HCT116 (cell line): ENCODE data around the gene GLI3. TPM values are rescaled to one million over a fixed set of nuclear protein-coding genes. Genes with fewer than 3 reads are reported as not detected.

Experiments used
- ATAC-seq: fragments of 200-7000 bp; cut with Tn5 transposase; 2 replicates; pipeline ENCODE4 v1.9.1; 2020; ENCODE audit warnings: mild to moderate bottlenecking, moderate library complexity
- BruUV-seq: library from RNA; stranded (reverse); fragments of 400-500 nt; replicated peaks from 2 replicates; lab custom pipeline; 2021; lab: Mats Ljungman, UMichigan
- CTCF ChIA-PET: fragments of 300-600 bp; sonication (Branson Sonifier 250); formaldehyde crosslinking; loops from one replicate; lab custom pipeline; 2021; ENCODE audit warnings: antibody characterized with exemption; lab: Charles Lee
- POLR2A ChIA-PET: fragments of 300-600, 350-600 bp; sonication (Branson Sonifier 250); formaldehyde crosslinking; loops from one replicate; lab custom pipeline; 2021; ENCODE audit warnings: antibody characterized with exemption; lab: Charles Lee
- RAD21 ChIA-PET, 2 experiments: fragments of 300-600 bp; sonication (Branson Sonifier 250); formaldehyde crosslinking; loops; one replicate each; lab custom pipeline; 2023; ENCODE audit warnings: low total read pairs in 2 of 2; ENCODE audit not compliant: uncharacterized antibody in 2 of 2, unreplicated experiment in 2 of 2, low non-redundant PET in 1 of 2; lab: Charles Lee
- DNase-seq: peaks from one replicate; pipeline ENCODE4 v3.0.0-alpha.2; 2010; ENCODE audit warnings: low read depth, low spot score
- H2AFZ ChIP-seq: fragments of 200-600 bp; shearing (Covaris generic), sonication (generic); 2 replicates; pipeline ENCODE4 v1.6.1; 2017; ENCODE audit warnings: low read depth, mixed run types, mixed read lengths, antibody characterized with exemption, low read length; ENCODE audit not compliant: poor library complexity, severe bottlenecking
- H3K27ac ChIP-seq: 2 replicates; pipeline ENCODE4 v1.5.1; 2012; ENCODE audit warnings: low read depth, low read length
- H3K27me3 ChIP-seq: fragments of 200-600 bp; sonication (generic); 2 replicates; pipeline ENCODE4 v1.6.1; 2016; ENCODE audit warnings: mixed run types, low read length, mixed read lengths; ENCODE audit not compliant: insufficient read depth
- H3K36me3 ChIP-seq, 2 experiments: fragments of 200-500 bp in 1 of 2; fragments of 200-600 bp in 1 of 2; sonication (Bioruptor generic) in 1 of 2; sonication (generic) in 1 of 2; 2 replicates each; pipeline versions ENCODE4 v1.5.1 to v1.6.1; 2014 to 2016; ENCODE audit warnings: low read length in 2 of 2, inconsistent platforms in 1 of 2, mixed read lengths in 1 of 2, mixed run types in 1 of 2; ENCODE audit not compliant: insufficient read depth in 2 of 2, control insufficient read depth in 1 of 2
- H3K4me1 ChIP-seq, 2 experiments: fragments of 200-600 bp in 1 of 2; sonication (generic) in 1 of 2; 2 replicates each; pipeline versions ENCODE4 v1.5.1 to v1.6.1; 2012 to 2017; ENCODE audit warnings: low read length in 2 of 2, inconsistent platforms in 1 of 2, mild to moderate bottlenecking in 1 of 2, mixed read lengths in 1 of 2, mixed run types in 1 of 2, moderate library complexity in 1 of 2; ENCODE audit not compliant: insufficient read depth in 2 of 2, control insufficient read depth in 1 of 2
- H3K4me2 ChIP-seq: fragments of 200-600 bp; sonication (generic); 2 replicates; pipeline ENCODE4 v1.6.1; 2017; ENCODE audit warnings: mixed run types, low read length, mixed read lengths
- H3K4me3 ChIP-seq, 2 experiments: fragments of 200-600 bp in 1 of 2; sonication (generic) in 1 of 2; replicated peaks in 1 of 2; 2 replicates each; pipeline ENCODE4 v1.5.1; 2011 to 2016; ENCODE audit warnings: low read length in 2 of 2, control low read depth in 1 of 2, low read depth in 1 of 2, mild to moderate bottlenecking in 1 of 2, mixed read lengths in 1 of 2, mixed run types in 1 of 2
- H3K79me2 ChIP-seq: fragments of 200-600 bp; sonication (generic); 2 replicates; pipeline ENCODE4 v1.6.1; 2017; ENCODE audit warnings: mild to moderate bottlenecking, mixed run types, low read length, moderate library complexity, mixed read lengths; ENCODE audit not compliant: insufficient read depth
- H3K9ac ChIP-seq: fragments of 200-600 bp; sonication (generic); 2 replicates; pipeline ENCODE4 v1.6.1; 2016; ENCODE audit warnings: low read length, mixed read lengths
- H3K9me2 ChIP-seq: fragments of 200-600 bp; sonication (generic), shearing (Covaris generic); 2 replicates; pipeline ENCODE4 v1.6.1; 2017; ENCODE audit warnings: mixed run types, mild to moderate bottlenecking, moderate library complexity; ENCODE audit not compliant: insufficient read depth
- H3K9me3 ChIP-seq, 2 experiments: fragments of 200-500 bp in 1 of 2; fragments of 200-600 bp in 1 of 2; sonication (Bioruptor generic) in 1 of 2; sonication (generic) in 1 of 2; 2 replicates each; pipeline ENCODE4 v1.6.1; 2014 to 2017; ENCODE audit warnings: low read length in 2 of 2, mixed read lengths in 2 of 2, inconsistent platforms in 1 of 2, low read depth in 1 of 2, mild to moderate bottlenecking in 1 of 2, mixed run types in 1 of 2, moderate library complexity in 1 of 2; ENCODE audit not compliant: control insufficient read depth in 1 of 2, insufficient read depth in 1 of 2
- H4K20me1 ChIP-seq: fragments of 200-600 bp; sonication (generic), shearing (Covaris generic); 2 replicates; pipeline ENCODE4 v1.6.1; 2017; ENCODE audit warnings: mixed run types, mild to moderate bottlenecking, moderate library complexity; ENCODE audit not compliant: insufficient read depth
- ATF3 ChIP-seq: IDR thresholded peaks from 2 replicates; pipeline ENCODE4 v1.6.1; 2012
- CEBPB ChIP-seq: IDR thresholded peaks from 2 replicates; pipeline ENCODE4 v1.6.1; 2012; ENCODE audit warnings: low read depth
- EGR1 ChIP-seq: IDR thresholded peaks from 2 replicates; pipeline ENCODE4 v1.6.1; 2012; ENCODE audit warnings: low read depth
- ELF1 ChIP-seq: IDR thresholded peaks from 2 replicates; pipeline ENCODE4 v1.6.1; 2012; ENCODE audit warnings: low read depth, borderline replicate concordance
- EZH2 ChIP-seq: fragments of 200-600 bp; sonication (generic); IDR thresholded peaks from 2 replicates; pipeline ENCODE4 v1.6.1; 2017; ENCODE audit warnings: antibody characterized with exemption, mixed run types
- JUND ChIP-seq: IDR thresholded peaks from 2 replicates; pipeline ENCODE4 v1.6.1; 2012
- POLR2AphosphoS5 ChIP-seq: IDR thresholded peaks from 2 replicates; pipeline ENCODE4 v1.6.1; 2011; ENCODE audit warnings: mild to moderate bottlenecking, low read depth, low read length, moderate library complexity
- SIN3A ChIP-seq: IDR thresholded peaks from 2 replicates; pipeline ENCODE4 v1.6.1; 2012; ENCODE audit warnings: low read depth
- SP1 ChIP-seq: IDR thresholded peaks from 2 replicates; pipeline ENCODE4 v1.6.1; 2012; ENCODE audit warnings: low read depth
- SRF ChIP-seq: IDR thresholded peaks from 2 replicates; pipeline ENCODE4 v1.6.1; 2012; ENCODE audit warnings: low read depth
- TCF7L2 ChIP-seq: IDR thresholded peaks from 2 replicates; pipeline ENCODE4 v1.7.0; 2011; ENCODE audit warnings: borderline replicate concordance, inconsistent platforms; ENCODE audit not compliant: insufficient read depth, insufficient read length; ENCODE audit errors: extremely low read depth
- ZBTB33 ChIP-seq: IDR thresholded peaks from 2 replicates; pipeline ENCODE4 v1.6.1; 2011; ENCODE audit warnings: mild to moderate bottlenecking, low read length, moderate library complexity; ENCODE audit not compliant: insufficient replicate concordance; ENCODE audit errors: extremely low read depth
- ZNF274 ChIP-seq: fragments of 200-500 bp; sonication (Bioruptor generic); IDR thresholded peaks from 2 replicates; pipeline ENCODE4 v1.6.1; 2014; ENCODE audit warnings: mild to moderate bottlenecking, low read depth, low read length, inconsistent platforms
- intact Hi-C: fragments of 100-400 bp; cut with micrococcal nuclease; formaldehyde crosslinking; loops from 2 replicates; pipeline ENCODE4 v1.10.0; 2022
- total RNA-seq: library from RNA; stranded (reverse); gene quantifications from one replicate; pipeline ENCODE4 v1.2.1, GENCODE V29; 2021; ENCODE audit not compliant: unreplicated experiment
- TF ChIP-seq, protein P1 (sequence below), 3 experiments: fragments of 200-600 bp in 1 of 3; sonication (generic) in 1 of 3; IDR thresholded peaks in 2 of 3; conservative IDR thresholded peaks in 1 of 3; 2 replicates each; pipeline ENCODE4 v1.5.1; 2012 to 2017; ENCODE audit warnings: low read depth in 2 of 3, low read length in 2 of 3, antibody characterized with exemption in 1 of 3, borderline replicate concordance in 1 of 3, control low read depth in 1 of 3, mild to moderate bottlenecking in 1 of 3, mixed read lengths in 1 of 3, mixed run types in 1 of 3, moderate library complexity in 1 of 3; ENCODE audit not compliant: insufficient read depth in 1 of 3

GLI3 gene
- total RNA-seq, 1 experiment from 2014 or later: 0.07 TPM

GRCh38 chr7:41999736-42000283 is 237.2 kb downstream of the GLI3 start:
- Histone ChIP-seq H3K9me3 (no peaks in the 10 kb centered on the region; a peak in 1 of 4 replicates), H3K36me3 (no peaks in the 10 kb centered on the region), H3K4me1 (no peaks in the 10 kb centered on the region), H3K4me3 (no peak overlapping the region), H3K9me2 (no peaks in the 10 kb centered on the region), H3K9ac (no peak overlapping the region), H2AFZ (no peak overlapping the region), H3K79me2 (no peaks in the 10 kb centered on the region), H3K27me3 (peaks cover 4% of the 10 kb centered on the region), H4K20me1 (no peaks in the 10 kb centered on the region), H3K4me2 (no peak overlapping the region), H3K27ac (no peak overlapping the region)
- no peak for ATAC-seq
- DNase-seq: no peak
- intact Hi-C loops: no loop called here
- no peak for TF ChIP-seq POLR2AphosphoS5
- TF ChIP-seq ELF1: no peak
- no peak for TF ChIP-seq SRF
- TF ChIP-seq, protein P1, sequence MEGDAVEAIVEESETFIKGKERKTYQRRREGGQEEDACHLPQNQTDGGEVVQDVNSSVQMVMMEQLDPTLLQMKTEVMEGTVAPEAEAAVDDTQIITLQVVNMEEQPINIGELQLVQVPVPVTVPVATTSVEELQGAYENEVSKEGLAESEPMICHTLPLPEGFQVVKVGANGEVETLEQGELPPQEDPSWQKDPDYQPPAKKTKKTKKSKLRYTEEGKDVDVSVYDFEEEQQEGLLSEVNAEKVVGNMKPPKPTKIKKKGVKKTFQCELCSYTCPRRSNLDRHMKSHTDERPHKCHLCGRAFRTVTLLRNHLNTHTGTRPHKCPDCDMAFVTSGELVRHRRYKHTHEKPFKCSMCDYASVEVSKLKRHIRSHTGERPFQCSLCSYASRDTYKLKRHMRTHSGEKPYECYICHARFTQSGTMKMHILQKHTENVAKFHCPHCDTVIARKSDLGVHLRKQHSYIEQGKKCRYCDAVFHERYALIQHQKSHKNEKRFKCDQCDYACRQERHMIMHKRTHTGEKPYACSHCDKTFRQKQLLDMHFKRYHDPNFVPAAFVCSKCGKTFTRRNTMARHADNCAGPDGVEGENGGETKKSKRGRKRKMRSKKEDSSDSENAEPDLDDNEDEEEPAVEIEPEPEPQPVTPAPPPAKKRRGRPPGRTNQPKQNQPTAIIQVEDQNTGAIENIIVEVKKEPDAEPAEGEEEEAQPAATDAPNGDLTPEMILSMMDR (IDR thresholded peaks at IDR 0.05 in 2 of 3, conservative IDR thresholded peaks at IDR 0.05 in 1 of 3; ENCODE audit: borderline replicate concordance in 1 of 3, insufficient read depth in 1 of 3, low read depth in 2 of 3, low read length in 2 of 3): no peak
- TF ChIP-seq ATF3: no peak
- TF ChIP-seq CEBPB: no peak
- TF ChIP-seq JUND: no peak
- TF ChIP-seq SP1: no peak
- BruUV-seq: no TSS peak
- ChIA-PET CTCF (no interaction called here), RAD21 (no interaction called here), POLR2A (no interaction called here)

- Histone ChIP-seq H3K9ac (no peak overlapping the region), H3K9me3 (no peaks in the 10 kb centered on the region; a peak in 1 of 4 replicates), H3K4me3 (no peak overlapping the region), H3K4me1 (no peaks in the 10 kb centered on the region), H3K79me2 (no peaks in the 10 kb centered on the region), H3K27ac (no peak overlapping the region), H4K20me1 (no peaks in the 10 kb centered on the region), H3K4me2 (no peak overlapping the region), H2AFZ (no peak overlapping the region), H3K9me2 (no peaks in the 10 kb centered on the region), H3K36me3 (no peaks in the 10 kb centered on the region), H3K27me3 (no peaks in the 10 kb centered on the region; the same call in 1 of the 2 replicates)
- intact Hi-C loops: no loop called here
- POLR2A ChIA-PET: no interaction called here
- ATAC-seq (no peak), DNase-seq (no peak)
- CTCF ChIA-PET: no interaction called here
- BruUV-seq: no TSS peak
- RAD21 ChIA-PET: no interaction called here
- TF ChIP-seq SIN3A (no peak), ZBTB33 (no peak), EGR1 (no peak), EZH2 (no peak), TCF7L2 (no peak), ELF1 (no peak), ZNF274 (no peak)
- TF ChIP-seq, protein P1 (IDR thresholded peaks at IDR 0.05 in 2 of 3, conservative IDR thresholded peaks at IDR 0.05 in 1 of 3; ENCODE audit: borderline replicate concordance in 1 of 3, insufficient read depth in 1 of 3, low read depth in 2 of 3, low read length in 2 of 3): no peak
Observed at GRCh38 chr7:41998041-41998440, 239.0 kb downstream of the GLI3 start.
